HEK293 (cell line): ENCODE data around the gene CACTIN.

Experiments used
- GLI2 ChIP-seq: fragments of 450-650 bp; formaldehyde crosslinking; IDR thresholded peaks from 2 replicates; pipeline ENCODE4; 2017; ENCODE audit warnings: missing biosample characterization, missing genetic modification characterization, low read depth, borderline replicate concordance
- GLIS1 ChIP-seq: fragments of 450-650 bp; formaldehyde crosslinking; IDR thresholded peaks from 2 replicates; pipeline ENCODE4 v1.5.1; 2016; ENCODE audit warnings: missing biosample characterization, missing genetic modification characterization
- HOXA7 ChIP-seq: sonication (generic); formaldehyde crosslinking; IDR thresholded peaks from 2 replicates; pipeline ENCODE4 v1.8.1; 2022; ENCODE audit warnings: missing genetic modification reagents, borderline replicate concordance
- KLF1 ChIP-seq: fragments of 450-650 bp; formaldehyde crosslinking; IDR thresholded peaks from 2 replicates; pipeline ENCODE4 v1.5.1; 2016; ENCODE audit warnings: missing biosample characterization, missing genetic modification characterization
- SALL2 ChIP-seq: fragments of 450-650 bp; formaldehyde crosslinking; IDR thresholded peaks from 2 replicates; pipeline ENCODE4 v1.5.0; 2017; ENCODE audit warnings: missing biosample characterization, mild to moderate bottlenecking, missing genetic modification characterization, borderline replicate concordance
- YY2 ChIP-seq: fragments of 450-650 bp; formaldehyde crosslinking; IDR thresholded peaks from 2 replicates; pipeline ENCODE4 v1.5.1; 2016; ENCODE audit warnings: missing biosample characterization, missing genetic modification characterization
- ZNF112 ChIP-seq: fragments of 450-650 bp; formaldehyde crosslinking; IDR thresholded peaks from 2 replicates; pipeline ENCODE4 v1.5.0; 2017; ENCODE audit warnings: missing biosample characterization, missing genetic modification characterization
- ZNF121 ChIP-seq: fragments of 450-650 bp; formaldehyde crosslinking; IDR thresholded peaks from 2 replicates; pipeline ENCODE4 v1.5.1; 2016; ENCODE audit warnings: missing biosample characterization, missing genetic modification characterization
- ZNF175 ChIP-seq: fragments of 450-650 bp; formaldehyde crosslinking; IDR thresholded peaks from 2 replicates; pipeline ENCODE4 v1.5.1; 2016; ENCODE audit warnings: missing biosample characterization, missing genetic modification characterization
- ZNF214 ChIP-seq: fragments of 450-650 bp; formaldehyde crosslinking; IDR thresholded peaks from 2 replicates; pipeline ENCODE4 v1.5.1; 2017; ENCODE audit warnings: missing biosample characterization, mild to moderate bottlenecking, missing genetic modification characterization, borderline replicate concordance
- ZNF24 ChIP-seq: fragments of 450-650 bp; formaldehyde crosslinking; IDR thresholded peaks from 2 replicates; pipeline ENCODE4 v1.5.1; 2016; ENCODE audit warnings: missing biosample characterization, missing genetic modification characterization
- ZNF335 ChIP-seq: fragments of 450-650 bp; formaldehyde crosslinking; conservative IDR thresholded peaks from 2 replicates; pipeline ENCODE4 v1.5.1; 2016; ENCODE audit warnings: missing biosample characterization, missing genetic modification characterization
- ZNF394 ChIP-seq: fragments of 450-650 bp; formaldehyde crosslinking; IDR thresholded peaks from 2 replicates; pipeline ENCODE4 v1.5.1; 2016; ENCODE audit warnings: missing biosample characterization, missing genetic modification characterization, mild to moderate bottlenecking, moderate library complexity, borderline replicate concordance
- ZNF433 ChIP-seq: fragments of 450-650 bp; formaldehyde crosslinking; IDR thresholded peaks from 2 replicates; pipeline ENCODE4 v1.5.1; 2016; ENCODE audit warnings: missing biosample characterization, missing genetic modification characterization, low read depth
- ZNF473 ChIP-seq: fragments of 450-650 bp; formaldehyde crosslinking; IDR thresholded peaks from 2 replicates; pipeline ENCODE4 v1.5.1; 2017; ENCODE audit warnings: missing biosample characterization, missing genetic modification characterization
- ZNF626 ChIP-seq: fragments of 450-650 bp; sonication (Bioruptor Pico); formaldehyde crosslinking; IDR thresholded peaks from 2 replicates; pipeline ENCODE4 v1.5.1; 2018; ENCODE audit warnings: missing biosample characterization, missing genetic modification characterization, inconsistent platforms
- ZNF660 ChIP-seq: fragments of 450-650 bp; IDR thresholded peaks from 2 replicates; pipeline ENCODE4 v1.5.1; 2018; ENCODE audit warnings: missing biosample characterization, mild to moderate bottlenecking, missing genetic modification characterization
- ZNF747 ChIP-seq: fragments of 450-650 bp; formaldehyde crosslinking; IDR thresholded peaks from 2 replicates; pipeline ENCODE4 v1.5.1; 2016; ENCODE audit warnings: missing biosample characterization, missing genetic modification characterization
- ZNF785 ChIP-seq: fragments of 450-650 bp; formaldehyde crosslinking; IDR thresholded peaks from 2 replicates; pipeline ENCODE4 v1.5.1; 2016; ENCODE audit warnings: missing biosample characterization, missing genetic modification characterization
- TF ChIP-seq, protein P1 (sequence below): fragments of 450-650 bp; formaldehyde crosslinking; IDR thresholded peaks from 2 replicates; pipeline ENCODE4 v1.5.1; 2016; ENCODE audit warnings: missing biosample characterization, missing genetic modification characterization
- TF ChIP-seq, protein P2 (sequence below): fragments of 450-650 bp; formaldehyde crosslinking; IDR thresholded peaks from 2 replicates; pipeline ENCODE4; 2016; ENCODE audit warnings: missing biosample characterization, missing genetic modification characterization
- TF ChIP-seq, protein P3 (sequence below): fragments of 450-650 bp; formaldehyde crosslinking; IDR thresholded peaks from 2 replicates; pipeline ENCODE4 v1.5.1; 2016; ENCODE audit warnings: missing biosample characterization, missing genetic modification characterization
- TF ChIP-seq, protein P4 (sequence below): fragments of 450-650 bp; formaldehyde crosslinking; IDR thresholded peaks from 2 replicates; pipeline ENCODE4 v1.5.1; 2016; ENCODE audit warnings: missing biosample characterization, missing genetic modification characterization
- TF ChIP-seq, protein P5 (sequence below): fragments of 450-650 bp; formaldehyde crosslinking; conservative IDR thresholded peaks from 2 replicates; pipeline ENCODE4 v1.5.1; 2016; ENCODE audit warnings: low read depth, missing biosample characterization, missing genetic modification characterization
- TF ChIP-seq, protein P6 (sequence below): fragments of 450-650 bp; formaldehyde crosslinking; IDR thresholded peaks from 2 replicates; pipeline ENCODE4 v1.5.1; 2016; ENCODE audit warnings: missing biosample characterization, missing genetic modification characterization
- TF ChIP-seq, protein P7 (sequence below): fragments of 450-650 bp; formaldehyde crosslinking; IDR thresholded peaks from 2 replicates; pipeline ENCODE4 v1.5.1; 2017; ENCODE audit warnings: missing biosample characterization, missing genetic modification characterization

Gene CACTIN

DNA sequence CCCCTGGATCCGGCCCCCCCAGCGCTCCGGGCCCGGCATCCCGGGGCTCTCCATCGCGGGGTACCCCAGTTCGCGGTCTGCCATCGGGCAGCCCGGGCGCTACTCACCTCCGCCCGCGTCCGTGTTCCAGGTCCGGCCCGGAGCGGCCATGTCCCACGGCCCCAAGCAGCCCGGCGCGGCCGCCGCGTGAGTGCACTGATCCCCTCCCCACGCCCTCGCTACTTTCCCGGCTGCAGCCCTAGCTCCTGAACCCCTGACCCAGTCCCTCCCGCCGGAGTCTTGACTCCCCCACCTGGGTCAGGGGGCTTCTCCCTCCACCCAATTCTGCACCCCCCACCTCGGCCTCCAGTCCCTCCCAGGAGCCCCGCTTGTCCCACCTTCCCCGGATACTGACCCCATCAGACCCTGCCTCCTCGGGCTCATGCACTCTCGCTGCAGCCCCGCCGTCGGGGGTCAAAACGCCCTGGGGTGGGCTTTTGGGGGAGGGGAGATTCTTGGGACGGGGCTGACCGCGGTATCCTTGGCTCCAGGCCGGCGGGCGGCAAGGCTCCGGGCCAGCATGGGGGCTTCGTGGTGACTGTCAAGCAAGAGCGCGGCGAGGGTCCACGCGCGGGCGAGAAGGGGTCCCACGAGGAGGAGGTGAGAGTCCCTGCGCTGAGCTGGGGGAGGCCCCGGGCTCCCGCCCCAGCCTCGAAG lies 53.3 kb downstream of the CACTIN start (continued):
- TF ChIP-seq ZNF175, result no peak
- 0 out of 2 replicates have a peak, but pooled peaks have one; percentile 29 for TF ChIP-seq YY2 (tag by site-specific recombination)
- TF ChIP-seq, protein P1, sequence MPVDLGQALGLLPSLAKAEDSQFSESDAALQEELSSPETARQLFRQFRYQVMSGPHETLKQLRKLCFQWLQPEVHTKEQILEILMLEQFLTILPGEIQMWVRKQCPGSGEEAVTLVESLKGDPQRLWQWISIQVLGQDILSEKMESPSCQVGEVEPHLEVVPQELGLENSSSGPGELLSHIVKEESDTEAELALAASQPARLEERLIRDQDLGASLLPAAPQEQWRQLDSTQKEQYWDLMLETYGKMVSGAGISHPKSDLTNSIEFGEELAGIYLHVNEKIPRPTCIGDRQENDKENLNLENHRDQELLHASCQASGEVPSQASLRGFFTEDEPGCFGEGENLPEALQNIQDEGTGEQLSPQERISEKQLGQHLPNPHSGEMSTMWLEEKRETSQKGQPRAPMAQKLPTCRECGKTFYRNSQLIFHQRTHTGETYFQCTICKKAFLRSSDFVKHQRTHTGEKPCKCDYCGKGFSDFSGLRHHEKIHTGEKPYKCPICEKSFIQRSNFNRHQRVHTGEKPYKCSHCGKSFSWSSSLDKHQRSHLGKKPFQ (tag by site-specific recombination), result peak; percentile 22; the same call in 1 of the 2 replicates
- no peak for TF ChIP-seq ZNF747 (tag by site-specific recombination)
- TF ChIP-seq ZNF626 (tag by site-specific recombination), result no peak
- TF ChIP-seq ZNF335 (tag by site-specific recombination), result peak; percentile 48
- TF ChIP-seq, protein P2, sequence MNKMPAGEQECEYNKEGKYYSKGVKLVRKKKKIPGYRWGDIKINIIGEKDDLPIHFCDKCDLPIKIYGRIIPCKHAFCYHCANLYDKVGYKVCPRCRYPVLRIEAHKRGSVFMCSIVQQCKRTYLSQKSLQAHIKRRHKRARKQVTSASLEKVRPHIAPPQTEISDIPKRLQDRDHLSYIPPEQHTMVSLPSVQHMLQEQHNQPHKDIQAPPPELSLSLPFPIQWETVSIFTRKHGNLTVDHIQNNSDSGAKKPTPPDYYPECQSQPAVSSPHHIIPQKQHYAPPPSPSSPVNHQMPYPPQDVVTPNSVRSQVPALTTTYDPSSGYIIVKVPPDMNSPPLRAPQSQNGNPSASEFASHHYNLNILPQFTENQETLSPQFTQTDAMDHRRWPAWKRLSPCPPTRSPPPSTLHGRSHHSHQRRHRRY, result no peak
- TF ChIP-seq ZNF112 (tag by site-specific recombination), result no peak
- TF ChIP-seq SALL2 (tag by site-specific recombination), result no peak
- TF ChIP-seq ZNF473, result no peak
- no peak for TF ChIP-seq ZNF24 (tag by site-specific recombination)
- TF ChIP-seq GLIS1 (tag by site-specific recombination), result peak; percentile 21; the same call in 1 of the 2 replicates
- TF ChIP-seq ZNF214 (tag by site-specific recombination), result no peak
- no peak for TF ChIP-seq ZNF433
- no peak for TF ChIP-seq ZNF785
- TF ChIP-seq, protein P3, sequence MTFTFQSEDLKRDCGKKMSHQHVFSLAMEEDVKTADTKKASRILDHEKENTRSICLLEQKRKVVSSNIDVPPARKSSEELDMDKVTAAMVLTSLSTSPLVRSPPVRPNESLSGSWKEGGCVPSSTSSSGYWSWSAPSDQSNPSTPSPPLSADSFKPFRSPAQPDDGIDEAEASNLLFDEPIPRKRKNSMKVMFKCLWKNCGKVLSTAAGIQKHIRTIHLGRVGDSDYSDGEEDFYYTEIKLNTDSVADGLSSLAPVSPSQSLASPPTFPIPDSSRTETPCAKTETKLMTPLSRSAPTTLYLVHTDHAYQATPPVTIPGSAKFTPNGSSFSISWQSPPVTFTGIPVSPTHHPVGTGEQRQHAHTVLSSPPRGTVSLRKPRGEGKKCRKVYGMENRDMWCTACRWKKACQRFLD (tag by site-specific recombination), result no peak
- TF ChIP-seq, protein P4, sequence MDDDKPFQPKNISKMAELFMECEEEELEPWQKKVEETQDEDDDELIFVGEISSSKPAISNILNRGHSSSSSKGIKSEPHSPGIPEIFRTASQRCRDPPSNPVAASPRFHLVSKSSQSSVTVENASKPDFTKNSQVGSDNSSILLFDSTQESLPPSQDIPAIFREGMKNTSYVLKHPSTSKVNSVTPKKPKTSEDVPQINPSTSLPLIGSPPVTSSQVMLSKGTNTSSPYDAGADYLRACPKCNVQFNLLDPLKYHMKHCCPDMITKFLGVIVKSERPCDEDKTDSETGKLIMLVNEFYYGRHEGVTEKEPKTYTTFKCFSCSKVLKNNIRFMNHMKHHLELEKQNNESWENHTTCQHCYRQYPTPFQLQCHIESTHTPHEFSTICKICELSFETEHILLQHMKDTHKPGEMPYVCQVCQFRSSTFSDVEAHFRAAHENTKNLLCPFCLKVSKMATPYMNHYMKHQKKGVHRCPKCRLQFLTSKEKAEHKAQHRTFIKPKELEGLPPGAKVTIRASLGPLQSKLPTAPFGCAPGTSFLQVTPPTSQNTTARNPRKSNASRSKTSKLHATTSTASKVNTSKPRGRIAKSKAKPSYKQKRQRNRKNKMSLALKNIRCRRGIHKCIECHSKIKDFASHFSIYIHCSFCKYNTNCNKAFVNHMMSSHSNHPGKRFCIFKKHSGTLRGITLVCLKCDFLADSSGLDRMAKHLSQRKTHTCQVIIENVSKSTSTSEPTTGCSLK (tag by site-specific recombination), result no peak
- TF ChIP-seq, protein P5, sequence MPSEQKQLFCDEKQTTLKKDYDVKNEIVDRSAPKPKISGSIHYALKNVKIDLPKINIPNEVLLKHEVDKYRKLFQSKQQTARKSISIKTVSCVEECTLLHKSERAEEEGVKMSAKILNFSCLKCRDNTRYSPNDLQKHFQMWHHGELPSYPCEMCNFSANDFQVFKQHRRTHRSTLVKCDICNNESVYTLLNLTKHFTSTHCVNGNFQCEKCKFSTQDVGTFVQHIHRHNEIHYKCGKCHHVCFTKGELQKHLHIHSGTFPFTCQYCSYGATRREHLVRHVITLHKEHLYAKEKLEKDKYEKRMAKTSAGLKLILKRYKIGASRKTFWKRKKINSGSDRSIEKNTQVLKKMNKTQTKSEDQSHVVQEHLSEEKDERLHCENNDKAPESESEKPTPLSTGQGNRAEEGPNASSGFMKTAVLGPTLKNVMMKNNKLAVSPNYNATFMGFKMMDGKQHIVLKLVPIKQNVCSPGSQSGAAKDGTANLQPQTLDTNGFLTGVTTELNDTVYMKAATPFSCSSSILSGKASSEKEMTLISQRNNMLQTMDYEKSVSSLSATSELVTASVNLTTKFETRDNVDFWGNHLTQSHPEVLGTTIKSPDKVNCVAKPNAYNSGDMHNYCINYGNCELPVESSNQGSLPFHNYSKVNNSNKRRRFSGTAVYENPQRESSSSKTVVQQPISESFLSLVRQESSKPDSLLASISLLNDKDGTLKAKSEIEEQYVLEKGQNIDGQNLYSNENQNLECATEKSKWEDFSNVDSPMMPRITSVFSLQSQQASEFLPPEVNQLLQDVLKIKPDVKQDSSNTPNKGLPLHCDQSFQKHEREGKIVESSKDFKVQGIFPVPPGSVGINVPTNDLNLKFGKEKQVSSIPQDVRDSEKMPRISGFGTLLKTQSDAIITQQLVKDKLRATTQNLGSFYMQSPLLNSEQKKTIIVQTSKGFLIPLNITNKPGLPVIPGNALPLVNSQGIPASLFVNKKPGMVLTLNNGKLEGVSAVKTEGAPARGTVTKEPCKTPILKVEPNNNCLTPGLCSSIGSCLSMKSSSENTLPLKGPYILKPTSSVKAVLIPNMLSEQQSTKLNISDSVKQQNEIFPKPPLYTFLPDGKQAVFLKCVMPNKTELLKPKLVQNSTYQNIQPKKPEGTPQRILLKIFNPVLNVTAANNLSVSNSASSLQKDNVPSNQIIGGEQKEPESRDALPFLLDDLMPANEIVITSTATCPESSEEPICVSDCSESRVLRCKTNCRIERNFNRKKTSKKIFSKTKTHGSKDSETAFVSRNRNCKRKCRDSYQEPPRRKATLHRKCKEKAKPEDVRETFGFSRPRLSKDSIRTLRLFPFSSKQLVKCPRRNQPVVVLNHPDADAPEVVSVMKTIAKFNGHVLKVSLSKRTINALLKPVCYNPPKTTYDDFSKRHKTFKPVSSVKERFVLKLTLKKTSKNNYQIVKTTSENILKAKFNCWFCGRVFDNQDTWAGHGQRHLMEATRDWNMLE (tag by site-specific recombination), result no peak
- TF ChIP-seq ZNF121 (tag by site-specific recombination), result peak; percentile 100
- TF ChIP-seq GLI2 (tag by site-specific recombination), result no peak
- TF ChIP-seq HOXA7 (CRISPR knock-in tag), result no peak
- no peak for TF ChIP-seq ZNF660
- no peak for TF ChIP-seq ZNF394 (tag by site-specific recombination)
- TF ChIP-seq KLF1 (tag by site-specific recombination), result no peak
- TF ChIP-seq, protein P6, sequence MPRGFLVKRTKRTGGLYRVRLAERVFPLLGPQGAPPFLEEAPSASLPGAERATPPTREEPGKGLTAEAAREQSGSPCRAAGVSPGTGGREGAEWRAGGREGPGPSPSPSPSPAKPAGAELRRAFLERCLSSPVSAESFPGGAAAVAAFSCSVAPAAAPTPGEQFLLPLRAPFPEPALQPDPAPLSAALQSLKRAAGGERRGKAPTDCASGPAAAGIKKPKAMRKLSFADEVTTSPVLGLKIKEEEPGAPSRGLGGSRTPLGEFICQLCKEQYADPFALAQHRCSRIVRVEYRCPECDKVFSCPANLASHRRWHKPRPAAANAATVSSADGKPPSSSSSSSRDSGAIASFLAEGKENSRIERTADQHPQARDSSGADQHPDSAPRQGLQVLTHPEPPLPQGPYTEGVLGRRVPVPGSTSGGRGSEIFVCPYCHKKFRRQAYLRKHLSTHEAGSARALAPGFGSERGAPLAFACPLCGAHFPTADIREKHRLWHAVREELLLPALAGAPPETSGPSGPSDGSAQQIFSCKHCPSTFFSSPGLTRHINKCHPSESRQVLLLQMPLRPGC (tag by site-specific recombination), result peak; percentile 35; the same call in 1 of the 2 replicates
- TF ChIP-seq, protein P7, sequence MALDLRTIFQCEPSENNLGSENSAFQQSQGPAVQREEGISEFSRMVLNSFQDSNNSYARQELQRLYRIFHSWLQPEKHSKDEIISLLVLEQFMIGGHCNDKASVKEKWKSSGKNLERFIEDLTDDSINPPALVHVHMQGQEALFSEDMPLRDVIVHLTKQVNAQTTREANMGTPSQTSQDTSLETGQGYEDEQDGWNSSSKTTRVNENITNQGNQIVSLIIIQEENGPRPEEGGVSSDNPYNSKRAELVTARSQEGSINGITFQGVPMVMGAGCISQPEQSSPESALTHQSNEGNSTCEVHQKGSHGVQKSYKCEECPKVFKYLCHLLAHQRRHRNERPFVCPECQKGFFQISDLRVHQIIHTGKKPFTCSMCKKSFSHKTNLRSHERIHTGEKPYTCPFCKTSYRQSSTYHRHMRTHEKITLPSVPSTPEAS, result no peak
